HG03558 (cell line): Measurements from ENCODE around the gene MNS1.
"Not testable (repeated sequence)": the region's sequence is repeated elsewhere in the genome, so short reads cannot be mapped to it uniquely, and the experiment has no call there.

ENCODE experiments used
- ATAC-seq: cut with Tn5 transposase; IDR thresholded peaks from one replicate; pipeline ENCODE4 v1.9.1; 2021; ENCODE audit warnings: moderate number of reproducible peaks; ENCODE audit not compliant: unreplicated experiment; ENCODE audit errors: extremely low read depth

The MNS1 gene

GRCh38 chr15:56459096-56459495 is 5.8 kb downstream of the MNS1 start:
- no peak for ATAC-seq

- no peak for ATAC-seq
Measured at GRCh38 chr15:56456229-56456628, 8.7 kb downstream of the MNS1 start.

- ATAC-seq, result no peak
Measured at GRCh38 chr15:56454836-56455235, 10.1 kb downstream of the MNS1 start.

GRCh38 chr15:56445746-56446145 is 19.2 kb downstream of the MNS1 start:
- no peak for ATAC-seq

DNA sequence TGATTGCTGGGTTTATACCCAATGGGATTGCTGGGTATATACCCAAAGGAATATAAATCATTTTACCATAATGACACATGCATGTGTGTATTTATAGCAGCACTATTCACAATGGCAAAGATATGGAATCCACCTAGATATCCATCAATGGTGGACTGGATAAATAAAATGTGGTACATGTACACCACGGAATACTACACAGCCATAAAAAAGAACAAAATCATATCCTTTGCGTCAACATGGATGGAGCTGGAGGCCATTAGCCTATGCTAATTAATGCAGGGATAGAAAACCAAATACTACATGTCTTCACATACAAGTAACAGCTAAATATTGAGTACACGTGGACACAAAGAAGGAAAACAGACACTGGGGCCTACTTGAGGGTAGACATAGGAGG is 22.6 kb downstream of the MNS1 start:
- no peak for ATAC-seq

GRCh38 chr15:56440214-56440770 is 24.6 kb downstream of the MNS1 start:
- ATAC-seq, result no peak

- no peak for ATAC-seq
Measured at GRCh38 chr15:56432304-56432703, 32.6 kb downstream of the MNS1 start.

DNA sequence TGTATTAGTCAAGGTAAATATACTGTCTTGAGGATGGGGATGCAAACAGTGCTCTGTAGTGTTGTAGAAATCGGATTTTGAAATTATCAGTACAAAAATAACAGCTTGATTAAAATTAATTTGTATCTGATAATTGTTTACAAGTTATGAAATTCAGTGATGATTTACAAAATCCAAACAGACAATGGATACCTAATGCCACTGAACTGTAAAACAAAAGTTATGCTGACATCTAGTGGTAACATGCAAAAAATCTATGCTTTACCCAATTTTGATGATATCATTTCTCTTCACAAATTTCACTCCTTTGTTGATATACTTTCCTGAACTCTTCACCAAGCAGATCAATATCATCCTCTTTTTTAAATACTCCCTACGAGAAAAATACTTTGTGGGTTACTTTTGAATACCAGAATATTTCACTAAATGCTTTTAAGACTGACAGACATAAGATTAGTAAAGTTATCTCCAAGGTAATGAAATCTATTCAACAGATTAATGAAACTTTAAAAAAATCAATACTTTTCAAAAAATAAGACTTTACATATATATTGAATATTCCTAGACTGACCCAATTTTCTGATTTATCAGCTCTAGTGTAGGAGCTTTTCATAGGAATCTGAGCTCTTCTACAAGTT is 36.0 kb downstream of the MNS1 start:
- no peak for ATAC-seq

GRCh38 chr15:56425976-56426375 is 39.0 kb downstream of the MNS1 start:
- ATAC-seq, result no peak

- ATAC-seq, result no peak
Measured at GRCh38 chr15:56425276-56425675, 39.7 kb downstream of the MNS1 start.

GRCh38 chr15:56413114-56413733 is 51.7 kb downstream of the MNS1 start:
- ATAC-seq, result not testable (repeated sequence)

DNA sequence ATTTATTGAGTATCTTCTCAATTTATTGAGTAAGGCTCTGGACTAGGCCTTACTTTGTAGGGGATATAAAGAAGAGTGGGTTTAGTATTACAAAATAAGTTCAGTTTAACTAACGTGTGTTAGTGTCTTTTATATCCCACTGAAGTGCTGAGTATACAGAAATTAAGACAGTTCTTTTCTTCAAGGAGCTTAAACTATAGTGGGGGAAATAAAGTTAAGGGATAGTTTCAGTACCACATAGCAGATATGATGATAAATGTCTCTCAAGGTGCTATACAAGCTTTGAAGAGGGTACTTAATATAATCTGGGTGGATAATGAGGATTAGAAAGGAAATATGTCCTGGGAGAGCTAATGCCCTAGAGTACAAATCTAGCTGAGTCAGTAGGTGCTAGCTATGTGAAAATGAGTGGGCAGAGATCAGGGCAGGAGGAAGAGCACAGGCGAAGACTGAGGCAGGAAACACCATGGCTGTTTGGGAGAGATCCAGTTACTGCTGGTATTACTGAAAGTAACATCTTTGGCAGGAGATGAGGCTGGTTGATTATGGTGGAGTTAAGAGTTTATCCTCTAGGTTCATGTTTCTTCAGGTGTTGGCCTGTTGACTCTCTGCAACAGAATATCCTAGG is 53.7 kb downstream of the MNS1 start:
- ATAC-seq, result no peak

DNA sequence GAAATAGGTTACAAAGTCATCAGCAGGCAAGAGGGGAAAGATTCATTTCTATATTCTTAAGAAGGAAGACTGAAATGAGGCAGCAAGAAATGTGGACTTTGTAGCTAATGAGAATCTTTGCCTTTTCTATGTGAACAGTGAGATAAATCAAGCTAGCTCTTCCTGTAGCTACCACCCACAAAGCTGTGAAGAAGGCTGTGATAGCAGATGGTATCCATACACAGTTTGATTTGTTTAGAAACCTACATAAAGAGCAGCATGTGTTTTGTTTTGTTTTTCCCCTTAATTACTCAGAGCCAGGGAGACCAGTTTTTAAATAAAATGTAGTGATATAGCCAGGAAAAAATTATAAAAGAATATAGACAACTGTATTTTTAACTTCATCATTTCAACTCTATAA is 54.2 kb downstream of the MNS1 start:
- ATAC-seq, result no peak

DNA sequence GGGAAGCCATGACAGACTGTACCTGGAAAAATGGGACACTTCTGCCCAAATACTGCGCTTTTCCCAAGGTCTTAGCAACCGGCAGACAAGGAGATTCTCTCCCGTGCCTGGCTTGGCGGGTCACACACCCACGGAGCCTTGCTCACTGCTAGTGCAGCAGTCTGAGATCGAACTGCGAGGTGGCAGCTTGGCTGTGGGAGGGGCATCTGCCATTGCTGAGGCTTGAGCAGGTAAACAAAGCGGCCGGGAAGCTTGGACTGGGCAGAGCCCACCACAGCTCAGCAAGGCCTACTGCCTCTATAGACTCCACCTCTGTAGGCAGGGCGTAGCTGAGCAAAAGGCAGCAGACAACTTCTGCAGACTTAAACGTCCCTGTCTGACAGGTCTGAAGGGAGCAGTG is 65.7 kb downstream of the MNS1 start:
- not testable (repeated sequence) for ATAC-seq

DNA sequence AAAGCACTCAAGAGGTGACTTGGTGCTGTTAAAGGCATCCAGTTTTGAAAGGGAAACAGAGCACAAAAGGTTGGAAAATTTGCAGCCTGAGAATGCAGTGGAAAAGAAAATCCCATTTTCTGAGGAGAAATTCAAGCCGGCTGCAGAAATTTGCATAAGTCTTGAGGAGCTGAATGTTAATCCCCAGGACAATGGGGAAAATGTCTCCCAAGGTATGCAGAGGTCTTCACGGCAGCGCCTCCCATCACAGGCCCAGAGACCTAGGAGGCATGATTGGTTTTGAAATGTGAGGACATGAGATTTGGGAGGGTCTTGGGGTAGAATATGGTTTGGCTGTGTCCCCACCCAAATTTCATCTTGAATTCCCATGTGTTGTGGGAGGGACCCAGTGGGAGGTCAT is 67.6 kb downstream of the MNS1 start:
- ATAC-seq, result not testable (repeated sequence)

- no peak for ATAC-seq
Measured at GRCh38 chr15:56394909-56395308, 70.0 kb downstream of the MNS1 start.

GRCh38 chr15:56393277-56393676 is 71.7 kb downstream of the MNS1 start:
- no peak for ATAC-seq

DNA sequence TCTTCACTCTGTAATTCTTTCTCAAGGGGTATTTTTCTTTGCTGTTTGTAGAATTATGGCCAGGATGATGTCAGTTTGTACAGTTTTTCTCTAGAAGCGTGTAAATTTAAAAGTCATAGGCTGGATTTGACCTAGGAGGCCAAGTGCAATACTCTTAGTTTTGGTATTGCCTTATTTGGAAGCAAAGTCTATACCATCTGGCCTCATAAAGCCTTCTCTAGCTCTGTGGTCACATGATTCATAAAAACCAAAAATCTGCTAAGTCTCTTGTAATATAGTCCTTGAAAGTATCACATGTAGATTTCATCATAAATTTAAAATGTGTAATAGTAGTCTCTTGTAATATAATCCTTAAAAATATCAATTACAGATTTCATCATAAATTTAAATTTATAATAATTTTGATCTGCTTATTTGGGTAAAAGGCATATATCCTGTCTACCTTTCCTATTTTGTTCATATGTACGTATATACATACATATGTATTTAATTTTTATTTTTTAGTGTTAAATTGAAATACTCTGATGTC is 74.1 kb downstream of the MNS1 start:
- no peak for ATAC-seq

- ATAC-seq, result no peak
Measured at GRCh38 chr15:56385908-56386307, 79.0 kb downstream of the MNS1 start.

DNA sequence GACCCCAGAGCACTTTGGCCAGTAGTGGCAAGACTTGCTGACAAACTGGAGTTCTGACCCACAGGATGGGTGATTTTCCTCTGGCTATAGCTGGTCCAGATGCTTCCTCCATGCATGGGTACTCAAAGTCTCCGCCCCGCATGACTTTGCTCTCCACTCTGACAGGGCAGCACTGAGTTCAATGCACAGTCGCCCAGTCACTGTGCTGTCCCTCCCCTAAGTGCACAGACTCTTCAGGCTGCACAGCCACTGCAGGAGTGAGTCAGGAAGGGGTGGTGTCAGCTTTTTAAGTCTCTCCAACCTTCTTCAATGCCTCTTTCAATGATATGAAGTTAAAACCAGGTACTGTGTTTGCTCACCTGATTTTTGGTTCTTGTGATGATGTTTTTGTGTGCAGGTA is 81.9 kb downstream of the MNS1 start:
- no peak for ATAC-seq
